HG02763 (cell line): ENCODE data around the gene BTBD3.

ENCODE experiments used
- ATAC-seq: cut with Tn5 transposase; IDR thresholded peaks from one replicate; pipeline ENCODE4 v1.9.1; 2021; ENCODE audit warnings: mild to moderate bottlenecking, moderate library complexity; ENCODE audit not compliant: unreplicated experiment

Gene BTBD3

GRCh38 chr20:11917663-11918062, at the start of gene BTBD3:
Gene BTBD3, plus strand, starts transcription at chr20:11917893. Its CDS starts 383 bp downstream, at chr20:11918276.
- ATAC-seq, result peak; percentile 64

- no peak for ATAC-seq
Measured at GRCh38 chr20:11869641-11870040, 48.1 kb upstream of the BTBD3 start.

DNA sequence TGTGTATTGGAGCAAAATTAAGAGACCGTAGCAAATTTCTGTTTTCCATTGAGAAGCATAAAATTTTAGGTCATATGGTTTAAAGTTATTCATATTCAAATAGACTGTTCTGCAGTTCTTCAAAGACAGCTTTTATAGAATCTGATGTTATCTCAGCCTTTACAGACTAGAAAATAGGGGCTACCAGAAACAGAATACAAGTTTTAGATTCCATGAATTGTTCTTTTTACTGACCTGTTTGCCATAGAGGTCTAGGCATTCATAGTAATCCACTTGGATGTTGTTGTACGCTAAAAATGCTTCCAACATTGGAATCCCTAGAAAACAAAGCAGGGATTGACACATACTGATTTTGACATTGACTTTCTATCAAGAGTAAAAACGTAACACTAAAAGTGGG, 47.3 kb upstream of the BTBD3 start:
- no peak for ATAC-seq

- no peak for ATAC-seq
Measured at GRCh38 chr20:11876555-11876954, 41.1 kb upstream of the BTBD3 start.

- ATAC-seq, result no peak
Measured at GRCh38 chr20:11880680-11881079, 37.0 kb upstream of the BTBD3 start.

DNA sequence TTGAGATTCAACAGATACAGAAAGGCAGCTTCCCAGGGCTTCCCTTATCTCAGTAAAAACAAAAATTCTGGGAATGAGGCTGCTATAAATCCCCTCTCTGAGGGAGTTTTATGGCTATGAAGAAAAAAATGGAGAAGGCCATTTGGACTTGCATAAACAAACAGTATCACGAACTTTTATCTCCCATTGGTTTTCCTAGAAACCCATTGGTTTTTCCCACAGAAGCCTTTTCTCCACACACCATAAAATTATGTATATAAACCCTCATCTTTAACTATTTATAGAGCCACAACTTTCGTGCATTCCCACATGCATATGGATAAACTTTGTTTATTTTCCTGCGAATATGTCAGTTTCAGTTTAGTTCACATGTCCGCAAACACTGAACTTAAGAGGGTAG, 36.2 kb upstream of the BTBD3 start:
- no peak for ATAC-seq

DNA sequence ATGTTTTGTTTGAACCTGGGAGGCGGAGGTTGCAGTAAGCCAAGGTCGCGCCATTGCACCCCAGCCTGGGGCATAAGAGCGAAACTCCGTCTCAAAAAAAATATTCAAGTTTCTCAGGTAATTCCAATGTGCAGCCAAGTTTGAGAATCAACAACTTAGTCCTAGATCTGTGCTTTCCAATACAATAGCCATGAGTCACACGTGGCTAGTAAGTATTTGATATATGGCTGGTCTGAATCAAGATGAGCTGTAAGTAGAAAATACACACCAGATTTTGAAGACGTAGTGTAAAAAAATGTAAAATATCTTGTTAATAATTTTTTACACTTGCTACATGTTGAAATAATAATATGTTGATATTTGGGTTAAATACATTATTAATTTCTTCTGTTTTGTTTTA, 35.0 kb upstream of the BTBD3 start:
- no peak for ATAC-seq

- no peak for ATAC-seq
Measured at GRCh38 chr20:11888648-11889047, 29.0 kb upstream of the BTBD3 start.

DNA sequence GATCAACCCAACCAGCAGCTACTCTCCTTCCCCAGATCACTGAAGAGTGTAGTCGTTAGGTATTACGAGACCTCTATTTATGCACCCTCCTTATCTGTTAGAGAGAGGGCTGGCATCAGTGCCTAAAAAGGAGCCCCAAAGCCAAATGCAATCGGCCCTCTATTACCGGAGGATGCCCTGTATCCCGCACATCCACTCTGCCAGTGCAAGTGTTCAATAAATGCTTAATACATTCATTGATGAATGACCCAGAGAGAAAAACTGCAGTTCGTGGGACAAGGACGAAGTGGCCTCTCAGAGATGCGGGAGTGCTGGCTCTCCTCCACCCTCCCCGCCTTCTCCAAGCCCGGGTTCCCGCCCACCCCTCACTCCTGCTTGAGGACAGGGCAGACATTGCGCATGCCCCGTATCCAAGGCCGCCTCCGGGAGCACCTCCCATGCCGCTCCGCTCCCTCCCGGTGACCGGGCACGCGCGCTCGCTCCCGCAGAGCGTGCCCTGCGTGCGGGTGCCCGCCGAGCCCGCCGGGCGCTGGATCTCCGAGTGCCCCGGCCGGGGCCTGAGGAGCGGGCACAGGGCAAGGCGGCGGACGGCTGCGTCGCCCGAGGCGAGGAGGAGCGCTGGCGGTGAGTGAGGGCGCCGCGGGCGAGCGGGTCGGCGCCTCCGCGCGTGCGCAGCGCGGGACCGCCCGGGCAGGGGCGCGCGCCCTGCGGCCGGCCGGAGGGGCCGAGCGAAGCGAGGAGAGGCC, 27.2 kb upstream of the BTBD3 start:
- peak; percentile 70 for ATAC-seq

GRCh38 chr20:11891077-11891775, 26.5 kb upstream of the BTBD3 start:
- peak; percentile 30 for ATAC-seq

DNA sequence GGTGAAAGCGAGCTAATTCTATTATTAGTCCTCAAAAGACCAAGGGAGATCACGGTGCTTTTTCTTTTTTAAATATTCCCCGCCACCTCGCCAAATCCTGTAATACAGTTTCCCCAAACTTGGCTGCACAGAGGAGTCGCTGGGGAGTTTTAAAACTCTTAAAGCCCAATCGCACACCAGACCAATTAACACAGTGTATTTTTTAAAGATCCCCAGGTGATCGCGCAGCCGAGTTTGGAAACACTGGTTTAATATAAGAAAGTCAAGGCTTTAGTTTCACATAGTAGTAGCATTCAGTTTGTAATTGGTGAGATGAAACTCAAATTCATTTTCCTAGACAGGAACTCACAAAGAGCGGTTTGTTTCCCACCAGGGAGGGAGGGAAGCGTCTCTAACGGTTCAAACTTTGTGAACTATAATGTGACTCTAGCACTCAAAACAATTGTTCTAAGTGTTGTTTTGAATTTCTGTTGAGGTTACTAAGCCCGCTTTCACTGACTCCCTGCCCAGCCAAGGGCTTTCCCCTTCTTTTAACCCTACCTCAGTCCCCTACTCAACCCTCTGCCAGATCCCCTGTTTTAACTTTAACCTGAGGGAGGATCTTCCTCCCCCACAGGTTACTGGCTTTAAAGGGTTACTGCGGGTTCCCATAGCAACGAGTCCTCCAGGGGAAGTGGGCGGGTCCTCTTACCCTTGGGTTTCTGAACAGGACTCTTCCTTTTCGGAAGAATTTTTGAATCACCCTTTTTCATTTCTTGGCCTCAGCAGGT, 25.7 kb upstream of the BTBD3 start:
- no peak for ATAC-seq

DNA sequence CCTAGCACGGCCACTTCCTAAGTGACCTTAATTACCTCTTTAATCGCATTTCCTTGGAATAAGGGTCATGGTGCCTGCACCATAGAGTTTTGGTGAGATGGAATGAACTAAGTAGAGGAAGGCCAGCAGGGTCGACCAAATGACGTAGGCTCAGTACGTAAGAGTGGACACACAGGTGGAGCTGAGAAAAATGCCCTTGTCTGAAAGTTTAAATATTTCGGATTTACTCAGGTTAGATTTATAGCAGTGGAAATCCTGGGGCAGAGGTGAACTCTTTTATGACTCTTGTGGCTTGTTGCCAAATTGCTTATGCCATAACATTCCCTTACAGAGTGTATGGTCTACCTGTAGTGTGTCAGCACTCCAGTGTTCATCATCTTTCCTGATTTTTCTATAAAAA, 23.6 kb upstream of the BTBD3 start:
- no peak for ATAC-seq

DNA sequence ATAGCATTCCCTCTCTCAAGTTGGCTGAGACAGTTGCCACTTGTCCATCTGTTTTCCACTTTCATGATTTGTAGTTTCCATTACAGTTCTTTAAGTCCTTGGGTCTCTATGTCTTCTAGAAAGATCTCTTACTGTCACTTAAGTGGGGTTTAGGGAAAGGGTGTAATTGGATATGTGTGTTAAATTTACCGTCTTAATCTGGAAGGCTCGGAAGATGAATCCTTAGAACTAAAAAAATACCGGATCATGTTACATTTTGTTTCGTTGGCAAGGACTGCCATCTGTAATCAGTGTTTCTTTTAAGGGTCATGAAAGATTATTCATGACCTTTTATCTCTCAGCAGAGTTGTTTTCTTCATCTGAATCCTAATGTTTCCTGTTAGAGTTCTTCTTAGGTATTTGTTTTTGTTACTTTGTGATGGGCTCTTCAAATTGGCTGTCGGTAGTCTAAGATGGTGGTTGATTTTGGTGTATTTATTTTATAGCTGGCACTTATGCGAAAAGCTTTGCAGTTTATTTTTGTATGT, 21.8 kb upstream of the BTBD3 start:
- no peak for ATAC-seq

DNA sequence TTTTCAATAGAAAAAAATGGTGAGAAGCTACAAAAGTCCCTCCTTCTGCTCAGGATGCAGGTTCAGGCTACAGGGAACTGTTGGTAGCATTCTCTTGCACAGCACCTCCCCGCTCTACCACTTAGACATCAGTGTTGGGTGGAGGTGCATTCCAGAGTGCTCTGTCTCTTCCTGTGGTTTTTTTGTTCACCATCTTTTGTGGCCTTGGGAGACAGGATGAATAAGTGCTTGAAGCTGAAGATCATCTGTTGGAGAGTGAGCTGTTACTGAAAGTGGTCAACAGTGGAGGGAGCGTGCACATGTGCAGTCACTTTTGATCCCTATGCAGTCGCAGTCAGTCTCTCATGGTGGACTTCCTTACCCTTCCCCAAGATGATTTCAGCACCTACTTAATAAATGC, 16.6 kb upstream of the BTBD3 start:
- no peak for ATAC-seq

DNA sequence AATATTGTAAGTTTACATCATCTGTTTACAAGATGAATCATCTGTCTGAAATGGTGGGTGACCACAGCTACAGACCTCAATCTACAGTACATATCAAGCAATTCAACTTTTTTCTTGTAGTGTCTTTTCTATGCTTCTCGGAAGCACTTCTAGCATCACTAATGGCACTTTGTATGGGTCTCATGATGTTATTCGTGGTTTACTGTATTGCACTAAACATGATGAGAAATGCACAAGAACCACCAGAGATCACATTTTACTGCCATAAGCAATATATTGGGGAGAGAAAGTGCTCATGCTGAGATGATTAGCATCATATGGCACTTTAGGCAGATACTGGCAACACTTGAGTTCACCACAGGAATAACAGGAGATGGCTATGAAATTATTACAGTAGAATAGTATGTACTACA, 15.4 kb upstream of the BTBD3 start:
- ATAC-seq, result no peak

DNA sequence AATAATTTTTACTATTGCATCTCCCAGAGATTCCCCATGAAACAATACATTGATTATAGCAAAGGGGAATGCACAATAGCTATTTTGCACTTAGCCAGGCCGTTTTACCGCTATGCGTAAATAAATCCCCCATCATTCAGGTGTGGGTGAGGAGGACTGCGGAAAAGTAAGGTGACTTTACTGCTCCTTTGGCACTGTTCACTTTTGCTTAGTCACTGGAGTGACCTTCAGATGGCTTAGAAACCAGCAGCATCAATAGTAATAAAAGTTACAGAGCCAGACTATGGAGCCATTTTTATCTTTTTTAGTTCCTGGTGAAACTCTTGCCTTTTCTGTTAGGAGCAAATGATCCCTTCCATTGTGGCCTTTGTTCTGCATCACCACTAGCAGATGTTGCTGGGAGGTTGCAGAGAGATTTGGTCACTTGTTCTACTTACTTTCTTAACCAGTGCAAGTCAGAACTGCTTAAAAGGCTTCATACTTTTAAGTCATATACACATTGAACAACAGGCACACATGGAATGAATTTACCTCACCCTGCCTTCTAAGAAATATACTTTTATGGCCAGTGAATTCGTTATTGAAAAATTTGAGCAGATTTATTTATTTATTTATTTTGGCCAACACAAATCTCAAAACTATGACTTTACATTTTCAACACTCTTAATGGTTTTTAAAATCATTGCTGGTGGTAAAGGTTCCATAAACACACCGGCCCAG, 12.1 kb upstream of the BTBD3 start:
- ATAC-seq, result no peak

DNA sequence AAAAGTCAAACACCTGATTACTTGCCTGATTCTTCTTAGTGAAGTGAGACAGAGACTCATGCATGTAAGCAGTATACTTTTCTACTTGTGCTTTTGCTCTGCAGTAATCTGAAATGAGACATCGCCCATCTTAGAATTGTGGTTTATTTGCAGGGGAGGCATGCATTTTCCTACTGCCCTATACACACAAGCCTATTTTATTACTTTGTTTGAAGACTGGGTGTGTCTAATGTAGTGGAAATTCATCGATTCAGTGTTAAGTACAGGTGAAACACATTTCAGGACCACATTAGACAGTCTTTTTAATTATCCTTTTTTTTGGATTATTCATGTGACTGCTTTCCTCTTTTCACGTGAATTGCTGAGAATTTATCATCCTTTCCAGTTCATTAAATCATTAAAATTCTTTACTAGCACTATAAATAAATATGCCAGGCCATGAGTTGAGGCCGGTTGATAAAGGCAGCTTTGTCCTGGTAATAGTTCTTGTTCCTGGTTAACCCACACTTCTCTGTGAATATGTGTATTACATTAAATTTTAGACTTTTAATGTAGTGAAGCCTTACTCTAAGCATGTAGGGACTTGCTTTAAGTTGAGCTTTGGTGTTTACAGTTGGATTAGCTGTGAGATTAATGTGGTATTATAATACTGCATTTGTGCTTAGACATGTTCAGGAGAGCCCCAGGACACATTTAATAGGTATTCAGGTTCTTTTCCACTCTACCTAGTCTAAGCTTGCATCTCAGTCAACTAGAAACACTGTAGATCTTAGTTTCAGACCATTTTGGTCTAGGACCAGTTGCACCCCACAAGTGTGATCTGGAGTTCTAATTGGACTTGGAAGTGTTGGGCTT, 10.8 kb upstream of the BTBD3 start:
- ATAC-seq, result no peak

- ATAC-seq, result no peak
Measured at GRCh38 chr20:11907621-11908020, 10.1 kb upstream of the BTBD3 start.

- ATAC-seq, result no peak
Measured at GRCh38 chr20:11912013-11912658, 5.6 kb upstream of the BTBD3 start.
